Natural killer cell (primary cell): Measurements from ENCODE around the gene SEPTIN8. TPM values are rescaled to one million over a fixed set of nuclear protein-coding genes. Genes with fewer than 3 reads are reported as not detected.
A peak's percentile ranks its signal among the peaks of the same experiment; 100 is the strongest.

Source experiments
- ATAC-seq, 3 donors: fragments of 150-1000 bp in 2 of 3; fragments of 200-7000 bp in 1 of 3; cut with Tn5 transposase; 1 replicate in 1 of 3; 2 replicates in 2 of 3; pipeline ENCODE4 v1.10.0; 2021; ENCODE audit warnings: mild to moderate bottlenecking in 2 of 3, moderate library complexity in 2 of 3
- DNase-seq, 2 donors: peaks; one replicate each; pipeline versions ENCODE4 v3.0.0 to v3.0.0-alpha.2; 2013 to 2021; ENCODE audit warnings: mixed read lengths in 1 of 2
- H3K27ac ChIP-seq: one replicate; pipeline ENCODE4 v1.5.1; 2013; ENCODE audit warnings: mild to moderate bottlenecking, low read length
- H3K27me3 ChIP-seq: one replicate; pipeline ENCODE4 v1.6.1; 2013; ENCODE audit warnings: low read length; ENCODE audit not compliant: control insufficient read depth, insufficient read depth
- H3K36me3 ChIP-seq: one replicate; pipeline ENCODE4 v1.6.1; 2013; ENCODE audit warnings: low read length; ENCODE audit not compliant: control insufficient read depth, insufficient read depth
- H3K4me1 ChIP-seq: one replicate; pipeline ENCODE4 v1.6.1; 2013; ENCODE audit warnings: low read length; ENCODE audit not compliant: control insufficient read depth, insufficient read depth
- H3K4me3 ChIP-seq: one replicate; pipeline ENCODE4 v1.5.1; 2013; ENCODE audit warnings: low read length
- H3K9me3 ChIP-seq: one replicate; pipeline ENCODE4 v1.6.1; 2013; ENCODE audit warnings: low read length; ENCODE audit not compliant: control insufficient read depth, insufficient read depth
- H3K27ac Mint-ChIP-seq, 2 donors: one replicate each; pipeline ENCODE4 v1.8.0; 2022; ENCODE audit warnings: mild to moderate bottlenecking in 2 of 2, mixed read lengths in 2 of 2, moderate library complexity in 1 of 2
- H3K27me3 Mint-ChIP-seq, 2 donors: one replicate each; pipeline ENCODE4 v1.8.0; 2022; ENCODE audit warnings: low read depth in 2 of 2, mixed read lengths in 2 of 2
- H3K36me3 Mint-ChIP-seq: one replicate; pipeline ENCODE4 v1.8.0; 2022; ENCODE audit warnings: mixed read lengths
- H3K4me1 Mint-ChIP-seq, 2 donors: one replicate each; pipeline ENCODE4 v1.8.0; 2022; ENCODE audit warnings: mixed read lengths in 2 of 2
- H3K4me3 Mint-ChIP-seq: one replicate; pipeline ENCODE4 v1.8.0; 2022; ENCODE audit warnings: mild to moderate bottlenecking, moderate library complexity, mixed read lengths
- H3K9me3 Mint-ChIP-seq, 2 donors: one replicate each; pipeline ENCODE4 v1.8.0; 2022; ENCODE audit warnings: mixed read lengths in 2 of 2
- WGBS: methylation state at CpG from one replicate; pipeline ENCODE4 v1.1.7; 2013; ENCODE audit warnings: missing lambda C conversion rate; ENCODE audit not compliant: insufficient coverage; 5-methylcytosine and 5-hydroxymethylcytosine counted together
- intact Hi-C: fragments of 100-400 bp; cut with micrococcal nuclease; formaldehyde crosslinking; loops from one replicate; pipeline ENCODE4 v1.14.2; 2022
- total RNA-seq, 4 donors: library from RNA; stranded (reverse); fragments of 120-200 nt in 1 of 4; gene quantifications; one replicate each; pipeline versions ENCODE4 v1.2.3 to v1.2.4, GENCODE V29; 2013 to 2022
- TF ChIP-seq, protein P1 (sequence below): fragments of 200-600 bp; IDR thresholded peaks from one replicate; pipeline ENCODE4 v1.8.0; 2022; ENCODE audit warnings: antibody characterized with exemption

Gene SEPTIN8
- total RNA-seq, 3 donors from 2014 or later (not counting 1 experiment from before 2014, with no cell fraction given) = 5.2 to 17.0 (median 9.4) TPM

DNA sequence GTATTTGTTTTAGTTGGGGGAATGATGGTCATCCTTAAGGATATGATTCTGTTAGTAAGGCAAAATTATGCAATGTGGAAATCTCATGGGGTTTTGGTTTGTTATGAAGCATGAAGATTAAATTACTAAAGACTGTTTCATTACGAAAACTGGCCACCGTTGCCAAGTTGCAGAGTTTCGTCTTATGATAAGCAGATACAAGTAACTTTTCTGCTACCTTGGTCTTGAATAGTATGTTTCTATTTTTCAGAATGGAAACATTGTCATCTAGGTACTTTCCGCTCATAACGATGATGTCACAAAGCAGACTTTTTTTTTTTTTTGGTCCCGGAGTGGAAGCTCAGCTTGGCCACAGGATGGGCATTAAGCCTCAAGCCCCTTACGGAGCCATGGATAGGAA lies 25.6 kb downstream of the SEPTIN8 start:
- Histone ChIP-seq H3K36me3 (no peaks in the 10 kb centered on the region), H3K27ac (no peak overlapping the region), H3K4me1 (peaks cover 8% of the 10 kb centered on the region), H3K9me3 (no peaks in the 10 kb centered on the region), H3K27me3 (peaks cover 2% of the 10 kb centered on the region), H3K4me3 (no peak overlapping the region)
- TF ChIP-seq, protein P1, sequence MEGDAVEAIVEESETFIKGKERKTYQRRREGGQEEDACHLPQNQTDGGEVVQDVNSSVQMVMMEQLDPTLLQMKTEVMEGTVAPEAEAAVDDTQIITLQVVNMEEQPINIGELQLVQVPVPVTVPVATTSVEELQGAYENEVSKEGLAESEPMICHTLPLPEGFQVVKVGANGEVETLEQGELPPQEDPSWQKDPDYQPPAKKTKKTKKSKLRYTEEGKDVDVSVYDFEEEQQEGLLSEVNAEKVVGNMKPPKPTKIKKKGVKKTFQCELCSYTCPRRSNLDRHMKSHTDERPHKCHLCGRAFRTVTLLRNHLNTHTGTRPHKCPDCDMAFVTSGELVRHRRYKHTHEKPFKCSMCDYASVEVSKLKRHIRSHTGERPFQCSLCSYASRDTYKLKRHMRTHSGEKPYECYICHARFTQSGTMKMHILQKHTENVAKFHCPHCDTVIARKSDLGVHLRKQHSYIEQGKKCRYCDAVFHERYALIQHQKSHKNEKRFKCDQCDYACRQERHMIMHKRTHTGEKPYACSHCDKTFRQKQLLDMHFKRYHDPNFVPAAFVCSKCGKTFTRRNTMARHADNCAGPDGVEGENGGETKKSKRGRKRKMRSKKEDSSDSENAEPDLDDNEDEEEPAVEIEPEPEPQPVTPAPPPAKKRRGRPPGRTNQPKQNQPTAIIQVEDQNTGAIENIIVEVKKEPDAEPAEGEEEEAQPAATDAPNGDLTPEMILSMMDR = no peak
- WGBS = 77% methylated on average over 7 of the region's 7 CpGs
- Mint-ChIP-seq H3K4me1 (no peaks in the 10 kb centered on the region), H3K27me3 (peaks cover under 1 to 12% of the 10 kb centered on the region in 2 donors), H3K9me3 (no peaks in the 10 kb centered on the region), H3K36me3 (no peaks in the 10 kb centered on the region), H3K4me3 (no peak overlapping the region), H3K27ac (no peak overlapping the region)
- intact Hi-C loops = no loop called here
- ATAC-seq (no peak), DNase-seq (peak in 1 of 2 donors; percentile 35)

DNA sequence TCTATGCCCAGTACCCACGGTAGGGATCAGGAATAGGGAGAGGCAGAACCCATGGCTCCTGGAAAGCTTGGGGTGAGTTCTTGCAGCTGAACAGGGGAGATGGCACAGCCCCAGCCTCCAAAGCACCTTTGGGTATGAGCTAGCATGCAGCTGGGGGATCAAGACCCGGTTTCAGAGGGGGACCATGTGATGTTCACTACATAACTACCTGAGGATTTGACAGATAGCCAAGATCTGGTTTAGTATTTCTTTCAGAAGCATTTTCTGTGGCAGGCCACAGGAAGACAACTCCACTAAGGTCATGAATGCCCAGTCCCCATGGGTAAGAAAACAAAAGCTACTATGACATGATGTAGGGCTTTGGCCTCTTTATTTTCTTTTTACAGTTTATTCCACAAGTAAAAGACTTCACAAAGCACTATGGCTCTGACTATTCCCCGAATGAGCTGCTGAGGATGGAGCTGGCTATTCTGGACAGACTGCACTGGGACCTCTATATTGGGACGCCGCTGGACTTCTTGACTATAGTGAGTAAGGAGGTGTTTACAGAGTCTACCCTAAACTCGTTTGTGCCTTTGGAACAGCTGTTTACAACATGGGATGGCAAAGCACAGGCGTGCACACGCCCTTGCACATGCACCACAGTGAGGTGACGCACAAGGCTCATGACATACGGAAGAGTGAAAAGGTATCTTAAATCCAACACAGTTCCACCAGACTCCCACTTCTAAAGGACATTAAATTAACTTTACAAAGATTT lies 26.4 kb downstream of the SEPTIN8 start:
- DNase-seq (no peak), ATAC-seq (no peak)
- Mint-ChIP-seq H3K27me3 (peaks cover 8 to 17% of the 10 kb centered on the region in 2 donors), H3K9me3 (no peaks in the 10 kb centered on the region), H3K27ac (no peak overlapping the region), H3K4me3 (no peak overlapping the region), H3K36me3 (no peaks in the 10 kb centered on the region), H3K4me1 (no peaks in the 10 kb centered on the region)
- H3K9me3 ChIP-seq = no peaks in the 10 kb centered on the region
- no peak overlapping the region for H3K4me3 ChIP-seq
- 95% methylated on average over 10 of the region's 10 CpGs for WGBS
- no peak overlapping the region for H3K27ac ChIP-seq
- H3K27me3 ChIP-seq = peaks cover 8% of the 10 kb centered on the region
- TF ChIP-seq, protein P1 = no peak
- peaks cover 9% of the 10 kb centered on the region for H3K4me1 ChIP-seq
- H3K36me3 ChIP-seq = no peaks in the 10 kb centered on the region
- intact Hi-C loops = no loop called here

DNA sequence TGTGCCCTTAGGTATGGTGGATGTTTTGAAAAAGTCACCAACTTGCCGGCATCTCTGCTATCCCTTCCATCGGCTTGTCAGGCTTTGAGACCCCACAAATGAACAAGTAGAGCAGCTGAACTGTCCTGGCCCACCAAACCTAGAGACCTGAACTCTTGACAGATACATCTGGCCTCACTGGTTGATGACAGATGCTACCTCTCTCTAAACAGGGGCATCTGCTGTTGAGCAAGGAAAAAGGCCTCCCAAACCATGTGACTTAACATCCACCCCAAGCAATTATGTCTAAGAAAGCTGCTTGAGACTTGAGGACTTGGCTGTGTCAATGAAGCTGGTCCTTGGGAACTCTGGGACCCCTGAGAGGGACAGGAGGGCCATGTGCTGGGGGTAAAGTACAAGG lies 27.5 kb downstream of the SEPTIN8 start:
- peaks cover 9% of the 10 kb centered on the region for H3K4me1 ChIP-seq
- Mint-ChIP-seq H3K36me3 (no peaks in the 10 kb centered on the region), H3K27me3 (peaks cover 19 to 22% of the 10 kb centered on the region in 2 donors), H3K9me3 (no peaks in the 10 kb centered on the region), H3K4me1 (no peaks in the 10 kb centered on the region), H3K4me3 (peak overlapping the region; percentile 47), H3K27ac (no peak overlapping the region)
- ATAC-seq (no peak), DNase-seq (no peak)
- no peak overlapping the region for H3K27ac ChIP-seq
- 100% methylated on average over 2 of the region's 2 CpGs for WGBS
- TF ChIP-seq, protein P1 = no peak
- H3K36me3 ChIP-seq = no peaks in the 10 kb centered on the region
- intact Hi-C loops = no loop called here
- peaks cover 16% of the 10 kb centered on the region for H3K27me3 ChIP-seq
- H3K9me3 ChIP-seq = no peaks in the 10 kb centered on the region
- H3K4me3 ChIP-seq = no peak overlapping the region
